HL-60 (cell line): ENCODE results near the gene S100A16.

Experiments
- DNase-seq, 2 experiments: peaks; one replicate each; pipeline ENCODE4 v3.0.0-alpha.2; 2010 to 2020; ENCODE audit warnings: low read depth in 1 of 2, low spot score in 1 of 2
- H3K27ac ChIP-seq: fragments of 250-450 bp; sonication (Bioruptor Pico); replicated peaks from 2 replicates; pipeline ENCODE4 v1.5.1; 2020; ENCODE audit warnings: mild to moderate bottlenecking, moderate library complexity
- H3K27me3 ChIP-seq: fragments of 250-450 bp; sonication (Bioruptor Pico); 2 replicates; pipeline ENCODE4 v1.5.1; 2021; ENCODE audit warnings: mild to moderate bottlenecking, moderate library complexity; ENCODE audit not compliant: insufficient read depth, poor library complexity, severe bottlenecking
- H3K4me3 ChIP-seq: replicated peaks from 2 replicates; pipeline ENCODE4 v1.5.1; 2011; ENCODE audit warnings: mild to moderate bottlenecking, control low read depth, low read length; ENCODE audit not compliant: insufficient read depth
- GABPA ChIP-seq: IDR thresholded peaks from 2 replicates; pipeline ENCODE4 v1.6.1; 2012; ENCODE audit warnings: low read depth
- POLR2AphosphoS5 ChIP-seq: IDR thresholded peaks from 2 replicates; pipeline ENCODE4 v1.6.1; 2012; ENCODE audit warnings: low read depth
- SPI1 ChIP-seq: IDR thresholded peaks from 2 replicates; pipeline ENCODE4 v1.6.1; 2012; ENCODE audit warnings: low read depth, mild to moderate bottlenecking, borderline replicate concordance
- TF ChIP-seq, protein P1 (sequence below): IDR thresholded peaks from one replicate; pipeline ENCODE4 v1.5.1; 2011; ENCODE audit warnings: low read length, control low read depth, inconsistent platforms; ENCODE audit not compliant: insufficient read depth
- TF ChIP-seq, protein P2 (sequence below): IDR thresholded peaks from 2 replicates; pipeline ENCODE4 v1.6.1; 2012; ENCODE audit warnings: low read depth; ENCODE audit not compliant: insufficient replicate concordance

Gene S100A16

DNA sequence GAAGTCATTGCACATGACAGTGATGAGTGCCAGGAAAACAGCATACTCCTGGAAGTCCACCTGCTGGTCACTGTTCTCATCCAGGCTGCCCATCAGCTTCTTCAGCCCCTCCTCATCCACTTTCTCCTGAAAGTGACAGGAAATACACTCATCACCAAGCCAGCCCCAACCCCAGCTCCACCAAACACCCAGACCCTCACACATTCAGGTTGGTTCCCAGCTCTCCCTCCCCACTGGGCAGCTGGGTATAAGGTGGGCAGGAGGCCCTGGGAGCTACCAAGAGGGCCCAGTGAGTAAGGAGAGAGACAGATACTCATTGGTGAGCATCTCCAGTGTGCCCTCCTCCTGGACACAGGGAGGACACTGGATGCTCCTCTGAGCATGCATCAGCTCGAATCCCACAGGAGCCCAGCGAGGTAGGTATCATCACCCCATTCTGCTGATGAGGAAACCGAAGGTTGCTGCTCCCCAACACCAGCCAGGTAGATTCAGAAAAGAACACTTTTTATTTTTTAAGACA lies 51.4 kb downstream of the S100A16 start:
- Histone ChIP-seq H3K27me3 (no peaks in the 10 kb centered on the region), H3K27ac (no peak overlapping the region)
- TF ChIP-seq SPI1 (no peak), GABPA (no peak), POLR2AphosphoS5 (no peak)
- TF ChIP-seq, protein P1, sequence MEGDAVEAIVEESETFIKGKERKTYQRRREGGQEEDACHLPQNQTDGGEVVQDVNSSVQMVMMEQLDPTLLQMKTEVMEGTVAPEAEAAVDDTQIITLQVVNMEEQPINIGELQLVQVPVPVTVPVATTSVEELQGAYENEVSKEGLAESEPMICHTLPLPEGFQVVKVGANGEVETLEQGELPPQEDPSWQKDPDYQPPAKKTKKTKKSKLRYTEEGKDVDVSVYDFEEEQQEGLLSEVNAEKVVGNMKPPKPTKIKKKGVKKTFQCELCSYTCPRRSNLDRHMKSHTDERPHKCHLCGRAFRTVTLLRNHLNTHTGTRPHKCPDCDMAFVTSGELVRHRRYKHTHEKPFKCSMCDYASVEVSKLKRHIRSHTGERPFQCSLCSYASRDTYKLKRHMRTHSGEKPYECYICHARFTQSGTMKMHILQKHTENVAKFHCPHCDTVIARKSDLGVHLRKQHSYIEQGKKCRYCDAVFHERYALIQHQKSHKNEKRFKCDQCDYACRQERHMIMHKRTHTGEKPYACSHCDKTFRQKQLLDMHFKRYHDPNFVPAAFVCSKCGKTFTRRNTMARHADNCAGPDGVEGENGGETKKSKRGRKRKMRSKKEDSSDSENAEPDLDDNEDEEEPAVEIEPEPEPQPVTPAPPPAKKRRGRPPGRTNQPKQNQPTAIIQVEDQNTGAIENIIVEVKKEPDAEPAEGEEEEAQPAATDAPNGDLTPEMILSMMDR, result no peak
- TF ChIP-seq, protein P2, sequence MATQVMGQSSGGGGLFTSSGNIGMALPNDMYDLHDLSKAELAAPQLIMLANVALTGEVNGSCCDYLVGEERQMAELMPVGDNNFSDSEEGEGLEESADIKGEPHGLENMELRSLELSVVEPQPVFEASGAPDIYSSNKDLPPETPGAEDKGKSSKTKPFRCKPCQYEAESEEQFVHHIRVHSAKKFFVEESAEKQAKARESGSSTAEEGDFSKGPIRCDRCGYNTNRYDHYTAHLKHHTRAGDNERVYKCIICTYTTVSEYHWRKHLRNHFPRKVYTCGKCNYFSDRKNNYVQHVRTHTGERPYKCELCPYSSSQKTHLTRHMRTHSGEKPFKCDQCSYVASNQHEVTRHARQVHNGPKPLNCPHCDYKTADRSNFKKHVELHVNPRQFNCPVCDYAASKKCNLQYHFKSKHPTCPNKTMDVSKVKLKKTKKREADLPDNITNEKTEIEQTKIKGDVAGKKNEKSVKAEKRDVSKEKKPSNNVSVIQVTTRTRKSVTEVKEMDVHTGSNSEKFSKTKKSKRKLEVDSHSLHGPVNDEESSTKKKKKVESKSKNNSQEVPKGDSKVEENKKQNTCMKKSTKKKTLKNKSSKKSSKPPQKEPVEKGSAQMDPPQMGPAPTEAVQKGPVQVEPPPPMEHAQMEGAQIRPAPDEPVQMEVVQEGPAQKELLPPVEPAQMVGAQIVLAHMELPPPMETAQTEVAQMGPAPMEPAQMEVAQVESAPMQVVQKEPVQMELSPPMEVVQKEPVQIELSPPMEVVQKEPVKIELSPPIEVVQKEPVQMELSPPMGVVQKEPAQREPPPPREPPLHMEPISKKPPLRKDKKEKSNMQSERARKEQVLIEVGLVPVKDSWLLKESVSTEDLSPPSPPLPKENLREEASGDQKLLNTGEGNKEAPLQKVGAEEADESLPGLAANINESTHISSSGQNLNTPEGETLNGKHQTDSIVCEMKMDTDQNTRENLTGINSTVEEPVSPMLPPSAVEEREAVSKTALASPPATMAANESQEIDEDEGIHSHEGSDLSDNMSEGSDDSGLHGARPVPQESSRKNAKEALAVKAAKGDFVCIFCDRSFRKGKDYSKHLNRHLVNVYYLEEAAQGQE, result no peak

DNA sequence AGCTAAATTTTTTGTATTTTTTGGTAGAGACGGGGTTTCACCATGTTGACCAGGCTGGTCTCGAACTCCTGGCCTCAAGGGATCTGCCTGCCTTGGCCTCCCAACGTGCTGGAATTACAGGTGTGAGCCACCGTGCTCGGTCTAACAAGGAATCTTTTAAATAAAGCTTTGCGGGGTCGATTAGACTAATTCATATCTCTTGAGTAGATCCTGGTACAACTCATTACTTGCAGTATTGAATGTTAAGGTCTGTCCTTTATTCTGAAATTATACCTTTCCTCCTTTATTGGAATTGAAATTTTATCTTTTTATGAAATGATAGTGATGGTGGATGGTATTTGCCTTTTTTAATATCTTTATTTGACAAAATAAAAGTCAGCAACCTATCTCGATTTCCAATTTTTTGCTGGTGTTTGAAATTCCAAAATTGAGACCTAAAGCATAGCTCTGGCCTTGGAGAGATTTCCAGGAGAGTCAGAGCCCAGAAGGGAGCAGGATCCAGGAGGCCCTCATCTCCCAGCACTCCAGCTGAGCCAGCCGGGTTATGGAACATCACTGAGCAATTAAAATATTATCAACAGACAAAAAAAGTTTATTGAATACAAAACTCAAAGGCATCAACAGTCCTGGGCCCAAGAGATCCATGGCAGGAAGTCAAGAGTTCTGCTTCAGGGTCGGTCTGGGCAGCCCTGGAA lies 52.0 kb downstream of the S100A16 start:
- TF ChIP-seq GABPA (no peak), POLR2AphosphoS5 (no peak), SPI1 (no peak)
- TF ChIP-seq, protein P1, result no peak
- TF ChIP-seq, protein P2, result no peak
- no peak overlapping the region for H3K4me3 ChIP-seq

More for the DNA sequence above, 51.4 kb downstream of the S100A16 start:
- H3K4me3 ChIP-seq, result no peak overlapping the region
- DNase-seq, result no peak

DNA sequence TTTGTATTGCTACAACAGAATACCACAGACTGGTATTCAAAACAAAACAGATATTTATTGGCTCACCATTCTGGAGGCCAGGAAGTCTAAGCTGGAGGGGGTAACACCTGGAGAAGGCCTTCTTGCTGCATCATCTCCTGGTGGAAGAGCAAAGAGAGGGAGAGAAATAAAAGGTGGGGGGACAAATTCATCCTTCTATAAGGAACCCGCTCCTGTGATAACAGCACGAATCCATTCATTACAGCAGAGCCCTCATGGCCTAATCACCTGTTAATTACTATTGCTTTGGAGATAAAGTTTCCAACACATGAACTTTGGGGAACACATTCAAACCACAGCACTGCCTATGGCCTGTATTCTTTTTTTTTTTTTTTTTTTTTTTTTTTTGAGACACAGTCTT lies 52.7 kb downstream of the S100A16 start:
- no peak for DNase-seq
- Histone ChIP-seq H3K27ac (no peak overlapping the region), H3K27me3 (no peaks in the 10 kb centered on the region), H3K4me3 (no peak overlapping the region)
- TF ChIP-seq, protein P2, result no peak
- TF ChIP-seq SPI1 (no peak), GABPA (no peak), POLR2AphosphoS5 (no peak)
- TF ChIP-seq, protein P1, result no peak

More for the DNA sequence above, 52.0 kb downstream of the S100A16 start:
- no peak overlapping the region for H3K27ac ChIP-seq
- DNase-seq, result no peak
- H3K27me3 ChIP-seq, result no peaks in the 10 kb centered on the region
